HG02852 (cell line): ENCODE results near the gene BOC.

Source experiments
- ATAC-seq: cut with Tn5 transposase; IDR thresholded peaks from one replicate; pipeline ENCODE4 v1.9.1; 2021; ENCODE audit warnings: mild to moderate bottlenecking, moderate library complexity; ENCODE audit not compliant: unreplicated experiment

Gene BOC

GRCh38 chr3:113331187-113331586, 119.8 kb downstream of the BOC start:
- no peak for ATAC-seq
